CD4-positive, alpha-beta T cell (primary cell): Measurements from ENCODE around the gene MAMDC2. TPM values are rescaled to one million over a fixed set of nuclear protein-coding genes. Genes with fewer than 3 reads are reported as not detected.

Experiments used
- ATAC-seq: fragments of 200-7000 bp; cut with Tn5 transposase; one replicate; pipeline ENCODE4 v1.10.0; 2022; ENCODE audit warnings: mild to moderate bottlenecking; ENCODE audit not compliant: poor library complexity
- CTCF ChIA-PET: fragments of 350-600 bp; sonication (Branson Sonifier 250); formaldehyde crosslinking; loops from one replicate; lab custom pipeline; 2021; ENCODE audit warnings: antibody characterized with exemption, inconsistent platforms; lab: Charles Lee
- POLR2A ChIA-PET: fragments of 350-600 bp; sonication (Branson Sonifier 250); formaldehyde crosslinking; loops from one replicate; lab custom pipeline; 2021; ENCODE audit warnings: antibody characterized with exemption, inconsistent platforms; lab: Charles Lee
- DNase-seq, 14 experiments: peaks; one replicate each; pipeline ENCODE4 v3.0.0-alpha.2; 2013 to 2020; ENCODE audit warnings: mixed read lengths in 2 of 14
- H3K27ac ChIP-seq, 2 donors: one replicate each; pipeline versions ENCODE4 v1.5.1 to v1.7.0; 2013; ENCODE audit warnings: low read length in 2 of 2, low read depth in 1 of 2, mild to moderate bottlenecking in 1 of 2
- H3K27me3 ChIP-seq, 2 experiments: 1 replicate in 1 of 2; 2 replicates in 1 of 2; pipeline versions ENCODE4 v1.6.1 to v1.7.0; 2013; ENCODE audit warnings: low read length in 2 of 2, control low read depth in 1 of 2, mild to moderate bottlenecking in 1 of 2, moderate library complexity in 1 of 2; ENCODE audit not compliant: insufficient read depth in 2 of 2, control insufficient read depth in 1 of 2
- H3K36me3 ChIP-seq: one replicate; pipeline ENCODE4 v1.6.1; 2013; ENCODE audit warnings: low read length, control low read depth; ENCODE audit not compliant: insufficient read depth
- H3K4me1 ChIP-seq: one replicate; pipeline ENCODE4 v1.6.1; 2013; ENCODE audit warnings: low read length, control low read depth; ENCODE audit not compliant: insufficient read depth
- H3K4me3 ChIP-seq: one replicate; pipeline ENCODE4 v1.5.1; 2013; ENCODE audit warnings: mild to moderate bottlenecking, low read length, moderate library complexity
- H3K9me3 ChIP-seq, 2 experiments: 1 replicate in 1 of 2; 2 replicates in 1 of 2; pipeline versions ENCODE4 v1.6.1 to v1.7.0; 2013; ENCODE audit warnings: low read length in 2 of 2, mild to moderate bottlenecking in 2 of 2, control low read depth in 1 of 2, moderate library complexity in 1 of 2; ENCODE audit not compliant: control insufficient read depth in 1 of 2, insufficient read depth in 1 of 2
- H3K27ac Mint-ChIP-seq: one replicate; pipeline ENCODE4 v1.8.0; 2020; ENCODE audit warnings: mixed read lengths
- H3K27me3 Mint-ChIP-seq: one replicate; pipeline ENCODE4 v1.8.0; 2021; ENCODE audit warnings: mixed read lengths
- H3K36me3 Mint-ChIP-seq: one replicate; pipeline ENCODE4 v1.8.0; 2021; ENCODE audit warnings: low read depth, mixed read lengths
- H3K4me1 Mint-ChIP-seq: one replicate; pipeline ENCODE4 v1.8.0; 2021; ENCODE audit warnings: low read depth, mixed read lengths
- H3K4me3 Mint-ChIP-seq: one replicate; pipeline ENCODE4 v1.8.0; 2020; ENCODE audit warnings: mild to moderate bottlenecking, mixed read lengths
- H3K9me3 Mint-ChIP-seq: one replicate; pipeline ENCODE4 v1.8.0; 2020; ENCODE audit warnings: mixed read lengths
- CTCF ChIP-seq: fragments of 200-600 bp; IDR thresholded peaks from one replicate; pipeline ENCODE4 v1.8.0; 2022; ENCODE audit warnings: antibody characterized with exemption, mild to moderate bottlenecking
- intact Hi-C, 2 experiments: fragments of 100-400 bp; cut with DNase I in 1 of 2; cut with micrococcal nuclease in 1 of 2; formaldehyde crosslinking; loops; one replicate each; pipeline versions ENCODE4 v1.15.1 to v1.9.0; 2023 to 2025; cut with DNase I, micrococcal nuclease
- total RNA-seq, 174 experiments: library from RNA in 2 of 174; stranded (reverse) in 2 of 174; gene quantifications; one replicate each; pipeline ENCODE4 v1.2.3 and lab custom pipeline; 2021 to 2026

Gene MAMDC2
- total RNA-seq, 2 experiments from 2014 or later, result 0.08 TPM; not detected in 1

GRCh38 chr9:70083429-70083828 is 39.8 kb downstream of the MAMDC2 start:
- ChIA-PET POLR2A (no interaction called here), CTCF (no interaction called here)
- Histone ChIP-seq H3K9me3 (no peaks in the 10 kb centered on the region), H3K27ac (no peak overlapping the region), H3K27me3 (peaks cover 0 to 12% of the 10 kb centered on the region in 2 experiments), H3K36me3 (no peaks in the 10 kb centered on the region), H3K4me3 (no peak overlapping the region), H3K4me1 (no peaks in the 10 kb centered on the region)
- H3K4me1 Mint-ChIP-seq, result no peaks in the 10 kb centered on the region
- H3K4me3 Mint-ChIP-seq, result no peak overlapping the region
- H3K27me3 Mint-ChIP-seq, result peaks cover 31% of the 10 kb centered on the region
- ATAC-seq, result no peak
- H3K9me3 Mint-ChIP-seq, result no peaks in the 10 kb centered on the region
- no peak for DNase-seq
- H3K36me3 Mint-ChIP-seq, result no peaks in the 10 kb centered on the region
- no peak for TF ChIP-seq CTCF
- intact Hi-C loops, result no loop called here
- H3K27ac Mint-ChIP-seq, result no peak overlapping the region

- Histone ChIP-seq H3K27ac (no peak overlapping the region), H3K36me3 (no peaks in the 10 kb centered on the region), H3K9me3 (no peaks in the 10 kb centered on the region), H3K4me3 (no peak overlapping the region), H3K27me3 (peaks cover 0 to 12% of the 10 kb centered on the region in 2 experiments), H3K4me1 (no peaks in the 10 kb centered on the region)
- Mint-ChIP-seq H3K9me3 (no peaks in the 10 kb centered on the region), H3K27ac (no peak overlapping the region), H3K4me1 (no peaks in the 10 kb centered on the region), H3K27me3 (peaks cover 39% of the 10 kb centered on the region), H3K4me3 (no peak overlapping the region), H3K36me3 (no peaks in the 10 kb centered on the region)
- POLR2A ChIA-PET, result no interaction called here
- no peak for TF ChIP-seq CTCF
- CTCF ChIA-PET, result no interaction called here
- intact Hi-C loops, result no loop called here
- ATAC-seq (no peak), DNase-seq (no peak)
Observed at GRCh38 chr9:70085241-70085640, 41.6 kb downstream of the MAMDC2 start.

DNA sequence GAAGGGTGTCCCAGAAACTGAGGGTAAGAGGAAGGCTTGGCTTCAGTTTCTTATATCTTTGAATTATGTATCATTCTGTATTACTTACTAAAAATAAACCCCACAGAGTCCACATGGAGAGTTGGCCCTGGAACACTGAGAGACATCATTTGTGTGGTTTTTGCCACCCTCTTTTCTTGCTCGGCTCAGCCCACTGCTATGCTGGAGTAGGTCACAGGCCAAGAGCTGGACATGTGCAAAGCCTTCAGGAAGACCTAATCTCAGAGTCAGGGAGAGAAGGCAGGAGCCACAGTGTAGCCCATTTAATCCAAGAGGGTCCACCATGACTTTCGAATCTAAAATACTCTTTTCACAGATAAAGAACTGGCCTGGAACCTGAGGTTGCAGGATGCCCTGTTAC is 47.5 kb downstream of the MAMDC2 start:
- no peaks in the 10 kb centered on the region for H3K9me3 ChIP-seq
- Mint-ChIP-seq H3K27ac (no peak overlapping the region), H3K4me1 (no peaks in the 10 kb centered on the region), H3K4me3 (no peak overlapping the region), H3K9me3 (no peaks in the 10 kb centered on the region), H3K36me3 (no peaks in the 10 kb centered on the region), H3K27me3 (peaks cover 23% of the 10 kb centered on the region)
- DNase-seq (no peak), ATAC-seq (no peak)
- intact Hi-C loops, result no loop called here
- no peak for TF ChIP-seq CTCF
- POLR2A ChIA-PET, result no interaction called here
- H3K36me3 ChIP-seq, result no peaks in the 10 kb centered on the region
- no peaks in the 10 kb centered on the region for H3K4me1 ChIP-seq
- no peak overlapping the region for H3K27ac ChIP-seq
- CTCF ChIA-PET, result no interaction called here
- no peak overlapping the region for H3K4me3 ChIP-seq
- H3K27me3 ChIP-seq, result no peaks in the 10 kb centered on the region
